Activated naive CD8-positive, alpha-beta T cell treated with anti-CD3 and anti-CD28 coated beads, Interleukin-2, amount 50 U/mL, for 24 hours (primary cell): Measurements from ENCODE around the gene PPIL6.
"Not testable (repeated sequence)": the region's sequence is repeated elsewhere in the genome, so short reads cannot be mapped to it uniquely, and the experiment has no call there.

Source experiments
- ATAC-seq: fragments of 150-1000 bp; cut with Tn5 transposase; one replicate; pipeline ENCODE4 v1.10.0; 2021
- DNase-seq: peaks from one replicate; pipeline ENCODE4 v3.0.0; 2021
- H3K27ac Mint-ChIP-seq: one replicate; pipeline ENCODE4 v1.8.0; 2021; ENCODE audit warnings: mild to moderate bottlenecking, mixed read lengths
- H3K27me3 Mint-ChIP-seq: one replicate; pipeline ENCODE4 v1.8.0; 2021; ENCODE audit warnings: mixed read lengths
- H3K36me3 Mint-ChIP-seq: one replicate; pipeline ENCODE4 v1.8.0; 2021; ENCODE audit warnings: low read depth, mixed read lengths
- H3K4me1 Mint-ChIP-seq: one replicate; pipeline ENCODE4 v1.8.0; 2021; ENCODE audit warnings: mixed read lengths
- H3K4me3 Mint-ChIP-seq: one replicate; pipeline ENCODE4 v1.8.0; 2021; ENCODE audit warnings: mild to moderate bottlenecking, moderate library complexity, mixed read lengths
- H3K9me3 Mint-ChIP-seq: one replicate; pipeline ENCODE4 v1.8.0; 2021; ENCODE audit warnings: mixed read lengths

PPIL6 gene

GRCh38 chr6:109474995-109475394 lies 34.6 kb upstream of the PPIL6 start:
- H3K27me3 Mint-ChIP-seq = no peaks in the 10 kb centered on the region
- no peak for ATAC-seq

GRCh38 chr6:109473120-109473519 lies 32.7 kb upstream of the PPIL6 start:
- Mint-ChIP-seq H3K27me3 (no peaks in the 10 kb centered on the region), H3K27ac (peak overlapping the region; percentile 70), H3K9me3 (no peaks in the 10 kb centered on the region), H3K36me3 (peaks cover 85% of the 10 kb centered on the region), H3K4me3 (no peak overlapping the region), H3K4me1 (peaks cover 68% of the 10 kb centered on the region)
- DNase-seq = no peak
- no peak for ATAC-seq

More at GRCh38 chr6:109474995-109475394, 34.6 kb upstream of the PPIL6 start:
- DNase-seq = no peak
- Mint-ChIP-seq H3K27ac (peak overlapping the region; percentile 73), H3K4me3 (peak overlapping the region; percentile 35), H3K4me1 (peaks cover 80% of the 10 kb centered on the region), H3K36me3 (peaks cover 90% of the 10 kb centered on the region), H3K9me3 (no peaks in the 10 kb centered on the region)

DNA sequence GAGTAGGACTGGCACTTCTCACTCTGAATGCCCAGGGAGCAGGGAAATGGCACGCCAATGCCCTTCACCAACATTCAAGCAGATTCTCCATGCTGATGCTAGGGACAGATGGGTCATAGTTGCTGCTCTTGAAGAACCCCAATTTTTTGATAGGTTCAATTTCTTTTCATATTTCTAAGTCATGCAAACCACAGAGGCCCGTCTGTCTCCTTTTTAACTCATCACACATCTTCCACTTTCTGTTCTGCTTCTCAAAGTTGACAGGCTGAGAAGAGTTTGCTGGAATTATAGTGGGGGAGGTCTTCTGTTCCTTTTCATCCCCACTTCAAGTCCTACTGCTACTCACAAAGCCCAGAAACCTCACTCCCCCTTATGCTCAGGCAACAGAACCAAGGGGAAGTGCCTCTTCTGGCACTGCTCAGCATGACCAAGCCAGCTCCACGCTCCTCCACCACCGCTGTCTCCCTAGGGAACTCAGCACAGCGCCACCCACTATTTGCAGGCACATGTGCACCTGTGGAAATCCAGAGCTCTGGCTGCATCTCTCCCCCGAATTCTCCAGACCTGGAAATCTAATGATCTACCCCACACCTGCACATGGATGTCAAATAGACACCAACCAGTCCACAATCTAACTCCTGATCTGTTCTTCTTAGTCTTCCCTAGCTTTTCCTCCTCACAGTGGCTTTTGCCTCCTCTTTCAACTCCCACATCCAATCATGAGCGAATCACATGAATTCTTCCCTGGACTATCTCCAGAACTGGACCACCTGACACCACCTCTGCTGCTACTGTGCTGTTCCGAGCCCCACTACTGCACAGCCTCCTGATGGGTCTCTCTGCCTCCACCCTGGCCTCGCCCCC lies 31.9 kb upstream of the PPIL6 start:
- Mint-ChIP-seq H3K27me3 (no peaks in the 10 kb centered on the region), H3K4me3 (peak overlapping the region; percentile 15), H3K27ac (peak overlapping the region; percentile 64), H3K36me3 (peaks cover 85% of the 10 kb centered on the region), H3K9me3 (no peaks in the 10 kb centered on the region), H3K4me1 (peaks cover 65% of the 10 kb centered on the region)
- ATAC-seq (peak; percentile 33), DNase-seq (no peak)

DNA sequence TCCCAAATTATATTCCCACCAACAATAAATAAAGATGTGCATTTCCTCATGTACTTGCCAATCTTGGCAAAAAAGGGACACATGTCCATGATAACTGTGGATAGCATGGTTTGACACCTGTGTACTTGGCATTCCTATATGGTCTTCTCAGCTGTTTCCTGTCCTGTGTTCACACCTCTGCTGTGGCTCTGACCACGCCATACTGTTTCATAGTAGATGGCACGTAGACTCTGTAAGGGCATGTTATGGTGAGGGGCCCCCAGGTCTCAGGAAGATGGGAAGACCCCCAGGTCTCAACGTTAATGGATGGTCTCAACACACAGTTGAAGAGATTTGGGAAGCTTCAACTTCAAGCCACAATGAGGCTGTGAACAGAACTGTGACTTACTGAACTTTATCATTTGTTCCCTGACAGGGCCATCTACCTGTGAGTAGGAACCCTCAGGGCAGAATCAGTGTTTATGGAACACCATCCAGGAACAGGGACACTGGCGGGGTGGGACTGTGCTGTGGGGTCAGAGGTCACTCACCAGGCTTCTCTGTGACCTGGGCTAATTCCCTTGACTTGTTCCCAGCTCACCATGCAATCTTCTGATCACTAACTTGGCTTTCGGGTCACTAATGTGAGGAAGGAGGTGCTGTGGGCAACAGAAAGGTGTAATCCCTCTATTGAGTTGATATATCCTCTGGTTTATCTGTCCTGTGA lies 30.8 kb upstream of the PPIL6 start:
- H3K27ac Mint-ChIP-seq = peak overlapping the region; percentile 40
- ATAC-seq = no peak
- peaks cover 81% of the 10 kb centered on the region for H3K36me3 Mint-ChIP-seq
- H3K9me3 Mint-ChIP-seq = no peaks in the 10 kb centered on the region
- no peak overlapping the region for H3K4me3 Mint-ChIP-seq
- DNase-seq = no peak
- H3K4me1 Mint-ChIP-seq = peaks cover 61% of the 10 kb centered on the region
- H3K27me3 Mint-ChIP-seq = no peaks in the 10 kb centered on the region

DNA sequence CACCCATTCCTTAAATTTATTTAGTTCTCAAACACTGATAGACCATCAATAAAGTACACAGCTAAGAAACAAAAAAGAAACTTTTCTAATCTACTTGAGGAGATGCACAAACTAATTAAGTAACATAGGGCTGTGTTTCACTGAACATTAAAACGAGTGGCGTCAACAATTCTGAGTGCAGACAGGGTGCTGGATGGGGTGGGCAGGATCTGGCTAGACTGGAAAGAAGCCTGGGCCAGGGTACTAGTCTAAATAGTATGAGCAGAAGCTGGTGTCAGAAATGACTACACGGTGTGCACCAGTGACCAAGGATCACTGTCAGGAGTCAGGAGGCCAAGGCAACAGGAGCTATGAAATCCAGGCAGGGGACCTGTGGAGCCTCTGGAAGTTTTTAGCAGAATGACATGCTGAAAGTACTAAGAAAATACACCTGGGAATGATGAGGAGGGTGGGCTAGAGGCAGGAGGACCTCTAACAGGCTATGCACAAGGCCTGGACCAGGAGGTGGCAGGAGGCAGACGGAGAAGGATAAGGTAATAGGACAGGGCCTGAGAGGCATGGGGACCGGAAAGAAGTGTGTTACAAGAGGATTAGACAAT lies 29.3 kb upstream of the PPIL6 start:
- H3K4me3 Mint-ChIP-seq = no peak overlapping the region

DNA sequence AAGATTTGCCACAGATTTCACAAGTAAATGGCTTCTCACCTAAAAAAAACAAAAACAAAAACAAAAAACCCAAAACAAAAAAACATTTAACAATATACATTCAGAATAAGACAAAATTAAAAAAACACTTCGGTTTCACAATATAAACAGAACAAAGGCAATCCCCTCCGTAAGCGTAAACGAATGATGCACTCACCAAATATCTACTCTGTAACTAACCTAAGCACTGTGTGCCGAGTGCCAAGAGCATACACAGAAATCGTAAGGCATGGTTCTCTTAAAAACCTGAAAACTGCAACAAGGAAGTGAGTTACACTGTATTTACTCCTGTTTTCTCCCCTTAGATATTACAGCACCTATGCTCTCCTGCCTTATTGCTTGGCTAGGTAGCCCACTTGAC lies 27.3 kb upstream of the PPIL6 start:
- no peaks in the 10 kb centered on the region for H3K9me3 Mint-ChIP-seq
- H3K36me3 Mint-ChIP-seq = peaks cover 83% of the 10 kb centered on the region
- no peak overlapping the region for H3K4me3 Mint-ChIP-seq
- DNase-seq (no peak), ATAC-seq (no peak)
- H3K27ac Mint-ChIP-seq = no peak overlapping the region
- H3K27me3 Mint-ChIP-seq = no peaks in the 10 kb centered on the region
- H3K4me1 Mint-ChIP-seq = peaks cover 54% of the 10 kb centered on the region

More for the DNA sequence above, 29.3 kb upstream of the PPIL6 start:
- DNase-seq (no peak), ATAC-seq (no peak)
- Mint-ChIP-seq H3K27me3 (no peaks in the 10 kb centered on the region), H3K36me3 (peaks cover 81% of the 10 kb centered on the region), H3K27ac (no peak overlapping the region), H3K4me1 (peaks cover 60% of the 10 kb centered on the region), H3K9me3 (no peaks in the 10 kb centered on the region)

GRCh38 chr6:109466212-109466923 lies 25.9 kb upstream of the PPIL6 start:
- Mint-ChIP-seq H3K27ac (no peak overlapping the region), H3K4me1 (peaks cover 50% of the 10 kb centered on the region), H3K27me3 (no peaks in the 10 kb centered on the region), H3K4me3 (no peak overlapping the region), H3K9me3 (peaks cover 4% of the 10 kb centered on the region), H3K36me3 (peaks cover 81% of the 10 kb centered on the region)
- ATAC-seq = no peak
- DNase-seq = no peak

DNA sequence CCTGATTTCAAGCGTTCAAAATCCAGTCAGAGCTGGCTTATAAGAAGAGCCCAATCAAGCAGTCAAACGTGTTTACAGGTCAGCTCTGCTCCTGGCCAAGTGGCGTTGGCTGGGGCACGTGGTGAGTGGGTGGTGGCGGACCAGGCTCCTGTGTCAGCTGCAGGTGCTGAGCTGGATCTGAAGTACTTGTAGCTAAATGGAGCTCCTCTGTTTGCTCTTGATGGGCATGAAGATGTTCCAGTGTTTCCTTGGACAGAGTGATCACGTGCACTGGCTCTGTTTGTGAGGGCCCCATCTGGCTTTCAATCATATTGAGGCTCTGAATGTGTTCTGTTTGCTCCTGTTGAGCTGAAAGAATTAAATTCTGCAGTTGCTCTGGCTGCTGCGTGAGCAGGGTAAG lies 25.3 kb upstream of the PPIL6 start:
- Mint-ChIP-seq H3K27ac (no peak overlapping the region), H3K4me3 (no peak overlapping the region), H3K4me1 (peaks cover 49% of the 10 kb centered on the region), H3K27me3 (no peaks in the 10 kb centered on the region), H3K36me3 (peaks cover 81% of the 10 kb centered on the region), H3K9me3 (peaks cover 4% of the 10 kb centered on the region)
- ATAC-seq (no peak), DNase-seq (no peak)

- no peak overlapping the region for H3K4me3 Mint-ChIP-seq
- peak overlapping the region; percentile 62 for H3K27ac Mint-ChIP-seq
- H3K9me3 Mint-ChIP-seq = peaks cover 4% of the 10 kb centered on the region
- peaks cover 65% of the 10 kb centered on the region for H3K36me3 Mint-ChIP-seq
- no peaks in the 10 kb centered on the region for H3K27me3 Mint-ChIP-seq
- no peak for DNase-seq
- peaks cover 73% of the 10 kb centered on the region for H3K4me1 Mint-ChIP-seq
- ATAC-seq = no peak
Observed at GRCh38 chr6:109461733-109462526, 21.5 kb upstream of the PPIL6 start.

- H3K4me1 Mint-ChIP-seq = peaks cover 76% of the 10 kb centered on the region
- not testable (repeated sequence) for H3K27me3 Mint-ChIP-seq, DNase-seq, H3K9me3 Mint-ChIP-seq, H3K4me3 Mint-ChIP-seq, ATAC-seq
- peaks cover 62% of the 10 kb centered on the region for H3K36me3 Mint-ChIP-seq
- peak overlapping the region; percentile 22 for H3K27ac Mint-ChIP-seq
Observed at GRCh38 chr6:109461205-109461604, 20.8 kb upstream of the PPIL6 start.

DNA sequence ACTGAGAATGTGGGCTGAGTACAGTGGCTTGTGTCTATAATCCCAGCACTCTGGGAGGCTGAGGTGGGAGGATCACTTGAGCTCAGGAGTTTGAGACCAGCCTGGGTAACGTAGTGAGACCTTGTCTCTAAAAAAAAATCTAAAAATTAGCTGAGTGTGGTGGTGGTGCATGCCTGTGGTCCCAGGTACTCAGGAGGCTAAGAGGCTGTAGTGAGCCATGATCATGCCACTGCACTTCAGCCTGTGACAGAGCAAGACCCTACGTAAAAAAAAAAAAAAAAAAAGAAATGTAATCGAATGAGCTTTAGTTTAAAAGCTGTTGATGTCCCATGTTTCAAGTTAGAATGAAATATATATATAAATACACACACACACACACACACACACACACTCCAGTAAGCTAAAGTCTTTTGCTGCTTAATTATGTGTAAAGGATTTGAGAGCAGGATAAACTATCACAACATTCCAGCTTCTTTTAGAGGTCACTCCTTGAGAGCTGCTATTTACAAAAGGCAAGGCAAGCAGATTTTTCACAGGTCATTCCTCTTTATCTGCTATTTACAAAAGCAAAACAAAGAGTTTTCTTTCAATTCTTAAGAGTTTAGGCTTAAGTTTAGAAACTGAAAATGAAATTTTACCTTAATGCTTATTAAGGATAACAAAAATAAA lies 19.9 kb upstream of the PPIL6 start:
- Mint-ChIP-seq H3K27me3 (no peaks in the 10 kb centered on the region), H3K4me1 (peaks cover 68% of the 10 kb centered on the region), H3K9me3 (peaks cover 4% of the 10 kb centered on the region), H3K27ac (no peak overlapping the region), H3K36me3 (peaks cover 53% of the 10 kb centered on the region), H3K4me3 (no peak overlapping the region)
- ATAC-seq = no peak
- DNase-seq = no peak

DNA sequence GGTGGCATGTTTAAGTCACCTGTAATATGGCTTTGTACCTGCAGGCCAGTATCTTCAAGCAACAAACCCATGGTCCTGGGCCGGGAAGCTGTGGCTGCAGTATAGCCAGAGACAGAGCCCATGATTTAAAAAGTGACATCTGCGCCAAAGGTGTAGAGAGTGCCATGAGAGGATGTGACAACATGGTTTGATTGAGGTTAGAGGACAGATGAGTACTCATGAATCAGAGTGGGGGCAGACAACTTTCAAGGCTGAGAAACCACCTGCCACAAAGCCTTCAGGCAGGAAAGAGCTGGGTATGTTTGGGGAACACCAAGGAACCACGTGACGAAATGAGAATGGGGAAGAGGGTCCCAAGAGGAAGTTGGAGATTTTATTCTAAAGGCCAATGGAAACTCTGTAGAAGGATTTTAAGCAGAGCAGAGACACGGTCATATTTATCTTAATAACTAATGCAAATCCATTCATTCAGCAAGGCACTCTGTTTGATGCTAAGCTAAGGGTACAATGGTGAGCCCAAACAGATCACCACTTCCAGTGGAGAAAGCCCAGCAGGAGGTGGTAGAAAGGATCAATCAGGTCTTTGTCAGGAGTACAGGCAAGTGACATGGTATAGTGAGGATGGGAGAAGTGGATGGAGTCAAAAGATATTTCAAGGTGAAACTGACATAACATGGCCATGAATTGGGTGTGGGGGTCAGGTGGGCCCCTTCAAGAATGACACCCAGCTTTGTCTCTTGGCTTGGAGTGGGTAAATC lies 18.5 kb upstream of the PPIL6 start:
- peak overlapping the region; percentile 82 for H3K27ac Mint-ChIP-seq
- peaks cover 42% of the 10 kb centered on the region for H3K36me3 Mint-ChIP-seq
- peak overlapping the region; percentile 44 for H3K4me3 Mint-ChIP-seq
- H3K4me1 Mint-ChIP-seq = peaks cover 71% of the 10 kb centered on the region
- H3K27me3 Mint-ChIP-seq = no peaks in the 10 kb centered on the region
- peaks cover 4% of the 10 kb centered on the region for H3K9me3 Mint-ChIP-seq
- peak; percentile 47 for DNase-seq
- peak; percentile 73 for ATAC-seq

DNA sequence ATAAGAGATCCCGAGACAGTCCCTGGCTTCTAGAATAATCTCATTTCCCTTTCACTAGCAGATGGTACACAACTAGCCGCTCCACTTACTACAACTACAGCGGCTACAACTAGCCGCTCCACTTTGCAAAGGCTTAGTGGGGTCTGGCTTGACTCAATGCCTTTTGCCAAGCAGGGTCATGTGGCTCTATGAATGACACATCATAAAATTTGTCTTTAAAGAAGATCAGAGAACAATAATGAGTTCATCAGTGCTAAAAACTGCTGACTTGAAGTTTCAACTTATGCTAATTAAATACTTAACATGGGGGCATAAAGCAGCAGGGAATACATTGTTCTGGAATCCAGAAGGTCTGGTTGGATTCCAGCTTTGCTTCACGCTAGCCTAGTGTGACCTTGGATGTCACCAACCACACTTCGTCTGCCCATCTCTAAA lies 17.2 kb upstream of the PPIL6 start:
- H3K4me3 Mint-ChIP-seq = no peak overlapping the region
- peaks cover 4% of the 10 kb centered on the region for H3K9me3 Mint-ChIP-seq
- peak overlapping the region; percentile 46 for H3K27ac Mint-ChIP-seq
- H3K36me3 Mint-ChIP-seq = peaks cover 33% of the 10 kb centered on the region
- H3K27me3 Mint-ChIP-seq = no peaks in the 10 kb centered on the region
- ATAC-seq (no peak), DNase-seq (no peak)
- peaks cover 73% of the 10 kb centered on the region for H3K4me1 Mint-ChIP-seq
